HG02973 (cell line): ENCODE measurements around the gene TRIM3.
A peak's percentile ranks its signal among the peaks of the same experiment; 100 is the strongest.

Source experiments
- ATAC-seq: cut with Tn5 transposase; IDR thresholded peaks from one replicate; pipeline ENCODE4 v1.9.1; 2021; ENCODE audit warnings: moderate library complexity; ENCODE audit not compliant: unreplicated experiment

Gene TRIM3

DNA sequence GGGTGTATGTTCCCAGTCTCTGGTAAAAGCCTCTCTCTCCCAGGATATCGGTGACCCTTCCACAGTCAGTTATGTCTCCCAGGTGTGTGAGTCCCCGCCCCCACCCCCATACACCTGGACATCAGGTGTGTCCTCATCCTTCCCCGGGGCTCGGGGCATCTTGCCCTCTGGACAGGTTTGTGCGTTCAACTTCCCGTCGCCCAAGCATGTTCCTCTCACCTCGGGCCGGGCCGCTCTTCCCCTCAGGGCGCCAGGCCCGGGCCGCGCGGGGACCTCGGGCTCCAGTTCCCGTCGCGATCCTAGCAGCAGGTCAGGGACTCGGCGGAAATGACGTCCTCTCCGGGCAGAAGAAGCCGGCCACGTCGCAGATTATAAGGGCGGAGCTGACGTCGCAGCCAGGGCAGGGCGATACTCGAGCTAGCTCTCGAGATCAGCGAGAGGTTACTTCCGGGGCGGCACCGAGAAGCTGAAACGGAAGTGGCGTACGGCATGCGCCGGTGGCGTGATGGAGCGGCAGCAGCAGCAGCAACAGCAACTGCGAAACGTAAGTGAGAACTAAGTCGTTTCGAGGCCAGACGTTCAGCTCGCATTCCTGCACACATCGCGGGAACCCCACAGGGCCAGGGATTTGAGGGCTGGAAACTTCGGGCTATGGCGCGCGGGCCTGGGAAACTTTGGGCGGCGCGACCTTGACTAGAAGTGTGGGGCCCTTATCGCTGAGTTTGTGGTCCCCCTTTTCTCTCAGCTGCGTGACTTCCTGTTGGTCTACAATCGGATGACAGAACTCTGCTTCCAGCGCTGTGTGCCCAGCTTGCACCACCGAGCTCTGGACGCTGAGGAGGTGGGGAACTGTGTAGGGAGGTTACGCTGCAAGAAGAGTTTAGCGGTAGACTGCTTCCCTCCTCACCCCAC, 7.5 kb upstream of the TRIM3 start, which contains the start of the genes ARFIP2 and TIMM10B:
Gene ARFIP2 (minus strand): TSS at position 320 of the 912 bp plus-strand sequence. CDS start 910 bp downstream, outside the sequence.
Gene TIMM10B (plus strand): TSS at position 490 of the 912 bp plus-strand sequence. CDS start 16 bp downstream, at position 506.
- peak; percentile 98 for ATAC-seq

DNA sequence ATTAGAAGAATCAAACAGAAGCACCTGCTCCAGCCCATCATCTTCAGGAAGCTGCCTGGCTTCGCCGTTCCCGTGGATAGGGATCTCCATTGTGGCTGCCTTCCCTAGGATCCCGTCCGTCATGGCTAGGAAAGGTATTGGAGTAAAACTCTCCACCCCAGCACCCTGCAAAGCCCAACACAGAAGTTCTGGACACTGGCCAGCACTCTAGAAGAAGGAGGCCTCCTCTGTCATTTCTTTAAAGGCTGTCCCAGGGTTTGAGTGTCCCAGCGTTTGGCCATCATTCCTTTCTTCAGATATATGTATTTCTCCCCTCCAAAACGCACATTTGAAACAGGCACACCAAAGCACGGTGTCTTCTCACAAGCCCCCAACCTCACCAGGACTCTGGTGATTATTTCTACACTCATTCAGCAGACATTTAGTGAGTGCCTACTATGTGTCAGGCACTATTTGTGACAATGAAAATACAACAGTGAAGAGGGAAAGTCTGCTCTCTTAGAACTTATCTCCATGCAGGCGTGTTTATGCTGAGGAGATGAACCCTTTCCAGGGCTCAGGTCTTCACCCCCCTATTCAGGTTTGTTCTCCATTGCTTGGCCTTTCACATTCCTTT, 6.7 kb upstream of the TRIM3 start:
- ATAC-seq = no peak

DNA sequence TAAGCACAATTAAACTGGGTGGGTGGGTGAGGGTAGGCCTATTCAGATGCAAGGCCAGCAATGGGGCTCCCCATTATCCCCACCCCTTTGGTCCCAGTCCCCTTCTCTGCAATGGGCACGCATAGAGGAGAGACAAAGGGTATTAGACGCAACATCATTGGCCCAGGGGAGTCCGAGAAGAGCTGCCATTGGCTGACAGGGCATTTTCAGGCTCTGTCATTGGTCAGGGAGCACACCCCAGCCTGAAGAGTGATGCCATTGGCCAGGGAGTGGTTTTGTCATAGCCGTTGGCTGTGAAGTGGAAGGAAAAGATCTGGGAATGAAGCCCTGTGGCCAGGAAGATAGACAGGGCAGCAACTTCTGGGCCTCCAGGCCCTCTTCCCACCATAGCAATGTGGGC, 2.8 kb upstream of the TRIM3 start:
- no peak for ATAC-seq

DNA sequence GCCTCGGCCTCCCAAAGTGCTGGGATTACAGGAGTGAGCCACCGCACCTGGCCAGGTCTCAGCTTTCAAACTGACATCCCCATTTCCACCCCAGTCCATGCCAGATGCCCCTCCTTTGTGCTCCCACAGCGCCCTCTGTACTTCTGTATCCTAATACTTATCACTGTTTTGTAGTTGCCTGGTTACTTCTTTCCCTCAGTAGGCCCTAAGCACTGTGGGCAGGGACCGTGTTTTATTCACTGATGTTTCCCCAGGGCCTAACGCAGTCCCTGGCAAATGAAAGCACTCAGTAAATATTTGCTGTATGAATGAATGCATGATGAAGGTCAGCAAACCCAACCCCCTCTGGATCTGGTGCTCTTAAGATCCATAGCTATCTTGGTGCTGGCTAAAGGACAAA, 2.2 kb upstream of the TRIM3 start:
- ATAC-seq = no peak

DNA sequence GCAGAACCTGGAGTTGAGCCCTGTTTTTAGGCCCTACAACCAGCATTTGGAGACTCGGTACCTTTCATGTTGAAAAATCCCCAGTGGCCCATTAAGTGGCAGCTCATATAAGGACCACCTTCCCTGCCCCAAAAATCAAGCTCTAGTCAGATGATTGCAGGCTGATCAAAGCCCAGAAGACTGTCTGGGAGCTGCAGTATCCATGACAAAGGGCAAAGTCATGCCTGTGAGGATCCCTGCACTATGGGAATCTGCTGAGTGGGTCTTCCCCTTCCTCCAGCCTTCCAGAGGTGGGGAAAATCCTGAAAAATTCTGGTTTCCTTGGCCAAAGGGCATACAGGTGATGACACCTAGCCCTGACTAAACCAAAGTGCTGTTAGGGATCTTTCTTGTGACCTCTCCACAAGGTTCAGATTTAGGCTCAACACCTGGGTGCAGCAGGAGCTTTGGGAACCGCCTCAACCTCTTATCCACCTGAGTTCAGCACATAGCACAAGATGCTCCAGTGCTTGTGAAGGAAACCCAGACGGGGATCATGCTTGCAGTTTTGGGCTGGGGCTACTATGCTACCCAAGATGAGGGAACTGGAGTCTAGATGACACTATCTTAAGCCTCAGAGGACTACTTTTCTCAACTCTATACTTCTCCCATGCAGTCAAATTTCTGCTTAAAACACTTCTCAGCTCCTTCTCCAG, 1.2 kb upstream of the TRIM3 start:
- no peak for ATAC-seq

DNA sequence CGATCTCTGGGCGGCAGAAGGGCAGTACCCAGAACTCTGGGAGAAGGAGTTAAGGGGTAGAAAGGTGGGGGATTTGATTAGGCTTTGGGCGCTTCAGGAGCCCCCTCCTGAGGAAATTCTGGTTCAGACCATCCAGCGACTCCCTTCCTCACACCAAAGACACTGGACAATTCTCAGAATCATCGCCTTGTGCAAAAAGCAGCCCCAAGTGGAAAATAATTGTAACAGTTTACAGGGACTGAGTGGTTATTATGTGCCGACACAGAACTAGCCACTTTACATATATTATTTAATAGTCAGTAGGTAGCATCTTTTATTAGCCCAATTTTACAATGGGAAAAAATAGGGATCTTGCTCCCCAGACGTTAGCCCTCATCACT, 662 bp upstream of the TRIM3 start:
- ATAC-seq = no peak

DNA sequence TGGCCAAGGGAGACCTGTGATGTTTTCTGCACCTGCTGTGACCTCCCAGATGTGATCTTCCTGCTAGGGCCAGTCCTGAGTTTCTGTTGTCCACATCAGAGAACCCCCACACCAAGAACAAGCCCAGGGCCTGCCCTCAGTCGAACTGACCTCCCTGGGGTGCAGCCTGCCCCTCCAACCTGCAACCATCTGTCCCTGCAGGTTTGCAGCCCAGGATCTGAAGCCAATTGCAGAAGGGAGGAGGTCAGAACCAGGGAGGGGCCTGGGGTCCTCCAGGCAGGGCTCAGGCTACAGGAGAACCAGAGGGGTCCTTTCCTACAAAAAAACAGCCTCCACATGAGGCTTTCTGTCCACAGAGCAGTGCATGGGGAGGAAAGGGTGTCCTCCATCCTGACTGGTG, 807 bp downstream of the TRIM3 start:
- no peak for ATAC-seq

DNA sequence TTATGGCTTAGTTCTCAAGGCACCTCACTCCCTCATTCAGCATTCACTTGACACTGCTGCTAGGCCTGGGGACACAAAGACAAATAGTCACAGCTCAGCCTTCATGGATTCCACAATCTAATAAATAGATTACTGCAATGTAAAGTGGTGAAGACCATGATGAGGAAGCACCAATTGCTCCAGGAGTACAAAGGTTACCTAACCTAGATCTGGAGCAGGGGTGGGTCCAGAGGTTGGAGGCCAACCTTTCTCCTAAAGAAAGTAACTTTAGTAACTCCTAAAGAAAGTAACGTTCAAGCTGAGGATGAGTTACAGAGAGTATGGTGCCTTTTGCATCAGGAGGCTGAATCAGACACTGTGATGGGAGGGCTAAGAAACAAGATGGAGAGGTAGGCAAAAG, 4.1 kb downstream of the TRIM3 start:
- ATAC-seq = no peak

DNA sequence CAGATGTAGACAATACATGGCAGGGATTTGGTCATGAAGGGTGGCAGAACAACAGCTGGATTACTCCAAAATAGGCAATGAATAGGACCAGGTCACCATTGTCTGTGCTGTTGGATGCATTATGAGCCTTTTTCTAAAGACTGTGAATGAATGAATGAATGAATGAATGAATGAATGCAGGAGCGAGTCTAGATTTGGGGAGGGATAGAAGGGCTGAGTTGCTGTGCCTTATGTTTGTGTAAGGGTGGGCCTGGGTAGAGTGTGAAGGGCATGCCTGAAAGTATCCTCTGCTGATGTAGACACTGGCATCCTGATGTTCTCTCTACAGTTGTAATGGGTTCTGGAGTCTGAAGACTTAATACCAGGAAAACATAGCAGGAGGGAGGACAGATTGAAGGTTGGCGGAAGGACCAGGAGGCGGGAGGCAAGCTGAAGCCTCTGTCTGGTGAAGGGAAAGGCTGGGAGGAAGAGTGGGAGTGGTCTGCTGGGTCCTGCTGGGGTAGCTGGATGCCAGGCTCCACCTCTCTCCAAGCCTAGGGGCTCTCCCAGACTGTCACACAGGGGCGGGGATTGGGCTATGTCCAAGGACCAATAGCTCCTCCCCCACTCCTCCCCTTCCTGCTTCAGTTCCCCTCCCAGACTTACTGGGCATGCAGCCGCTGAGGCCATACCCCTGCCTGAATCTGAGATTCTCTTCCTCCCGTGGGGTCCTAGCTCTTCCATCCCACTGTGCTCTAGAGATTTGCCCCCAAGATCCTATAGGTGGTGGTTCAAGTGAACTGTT, 4.8 kb downstream of the TRIM3 start:
- peak; percentile 68 for ATAC-seq

DNA sequence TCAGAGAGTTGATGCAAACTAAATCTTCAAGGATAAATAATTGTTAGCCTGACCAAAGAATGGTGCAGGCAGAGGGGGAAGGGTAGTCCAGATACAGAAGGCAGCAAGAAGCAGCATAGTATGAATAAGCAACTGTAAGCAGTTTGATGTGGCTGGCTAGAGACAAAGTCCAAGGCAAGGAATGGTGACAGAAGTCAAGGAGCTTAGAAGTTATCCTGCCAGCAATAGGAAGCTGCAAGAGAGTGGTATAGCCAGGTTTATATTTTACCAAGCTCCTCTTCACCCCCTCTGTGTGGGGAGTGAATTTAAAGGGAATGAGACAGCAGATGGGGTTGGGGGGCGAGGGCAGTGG, 14.7 kb downstream of the TRIM3 start:
- ATAC-seq = no peak

DNA sequence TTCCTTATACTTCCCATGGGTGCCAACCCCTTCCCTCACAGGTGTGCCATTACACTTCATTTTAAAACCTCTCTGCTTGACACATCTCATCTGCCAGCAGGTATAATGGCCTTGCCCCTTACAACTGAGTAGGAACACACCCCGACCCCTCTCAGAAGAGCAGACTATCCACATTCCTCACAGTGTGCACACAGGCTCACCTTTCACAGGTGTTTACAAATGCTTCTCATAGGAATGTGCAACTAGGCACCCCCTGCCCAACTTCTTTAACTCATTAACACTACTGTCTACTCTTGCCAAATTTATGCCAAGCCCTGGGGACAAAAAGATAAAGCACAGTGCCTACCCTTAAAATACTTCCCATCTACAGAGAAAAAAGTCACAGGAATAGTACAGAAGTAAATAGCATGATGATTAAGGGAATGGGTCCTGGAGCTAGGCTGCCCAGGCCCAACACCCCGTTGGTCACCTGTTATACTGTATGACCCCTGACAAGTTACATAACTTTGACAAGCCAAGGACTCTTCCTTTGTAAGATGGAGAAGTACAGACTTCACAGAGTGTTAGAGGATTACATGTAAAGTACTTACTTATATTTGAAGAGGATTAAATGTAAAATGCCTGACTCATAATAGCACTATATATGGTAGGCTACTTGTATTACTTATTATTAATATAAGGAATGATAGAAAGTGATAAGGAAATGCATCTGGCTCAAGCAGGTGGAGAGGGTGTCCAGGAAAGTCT, 15.2 kb downstream of the TRIM3 start:
- no peak for ATAC-seq

DNA sequence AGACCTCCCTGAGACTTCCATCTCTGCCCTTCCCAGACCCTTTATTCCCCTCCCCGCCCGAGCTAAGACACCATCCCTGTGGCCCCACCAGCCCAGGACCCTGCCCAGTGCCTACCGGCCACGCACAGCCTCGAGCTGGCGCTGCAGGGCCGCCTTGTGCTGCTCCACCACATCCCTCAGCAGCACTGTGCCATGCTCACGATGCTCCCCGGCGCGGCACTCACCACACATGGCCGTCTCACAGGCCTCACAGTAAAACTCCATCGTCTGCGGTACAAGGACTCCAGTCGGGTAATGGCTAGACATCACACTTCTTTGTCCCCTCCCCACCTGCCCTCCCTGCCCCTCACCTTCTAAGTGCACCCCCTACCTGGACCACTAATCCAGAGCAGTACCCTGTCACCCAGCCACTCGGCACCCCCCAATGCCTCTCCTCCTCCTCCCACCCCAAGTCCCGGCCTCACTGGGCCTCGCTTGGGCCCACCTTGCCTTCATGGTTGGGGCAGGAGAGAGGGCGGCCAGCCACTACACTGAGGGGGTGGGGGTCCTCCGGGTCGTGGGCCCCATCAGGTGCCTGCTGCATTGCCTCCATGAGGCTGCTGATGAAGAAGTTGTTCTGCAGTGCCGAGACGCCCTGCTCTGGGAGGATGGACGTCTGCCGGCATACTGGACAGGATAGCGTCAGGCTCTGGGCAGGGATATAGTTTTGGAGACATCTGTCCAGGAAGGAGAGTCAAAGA, 16.0 kb downstream of the TRIM3 start:
- ATAC-seq = no peak

DNA sequence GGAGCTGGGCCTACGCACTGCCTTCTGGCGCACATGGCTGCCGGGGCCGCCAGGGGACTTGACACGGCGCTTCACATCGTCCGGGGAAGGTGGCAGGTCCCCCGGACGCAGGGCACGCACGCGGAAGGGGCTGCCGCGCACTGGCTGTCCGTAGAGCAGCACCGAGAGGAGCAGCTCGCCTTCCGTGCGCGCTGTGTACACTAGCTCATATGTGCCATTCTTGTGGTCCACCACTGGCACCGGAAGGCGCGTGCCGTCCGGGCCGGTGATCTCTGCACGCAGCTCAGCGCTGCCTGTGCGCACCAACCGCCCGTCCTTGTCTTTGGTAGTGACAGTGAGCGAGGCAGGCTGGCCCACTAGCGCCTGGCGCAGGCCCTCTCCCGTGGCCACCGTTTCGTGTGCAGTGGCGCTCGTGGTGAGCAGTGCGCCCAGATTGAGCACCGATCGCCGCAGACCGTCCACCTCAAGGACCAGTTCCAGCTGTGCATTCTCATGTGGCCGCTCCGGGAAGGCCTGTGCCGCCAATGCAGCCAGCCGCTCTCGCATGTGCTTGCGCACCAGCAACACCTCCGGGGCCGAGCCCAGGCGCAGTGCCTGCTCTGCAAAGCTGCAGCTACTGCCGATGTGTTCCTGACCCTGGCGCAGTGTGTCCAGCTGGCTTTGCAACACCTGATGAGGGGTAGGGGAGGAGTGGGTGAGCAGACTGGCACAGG, 17.2 kb downstream of the TRIM3 start:
- no peak for ATAC-seq

DNA sequence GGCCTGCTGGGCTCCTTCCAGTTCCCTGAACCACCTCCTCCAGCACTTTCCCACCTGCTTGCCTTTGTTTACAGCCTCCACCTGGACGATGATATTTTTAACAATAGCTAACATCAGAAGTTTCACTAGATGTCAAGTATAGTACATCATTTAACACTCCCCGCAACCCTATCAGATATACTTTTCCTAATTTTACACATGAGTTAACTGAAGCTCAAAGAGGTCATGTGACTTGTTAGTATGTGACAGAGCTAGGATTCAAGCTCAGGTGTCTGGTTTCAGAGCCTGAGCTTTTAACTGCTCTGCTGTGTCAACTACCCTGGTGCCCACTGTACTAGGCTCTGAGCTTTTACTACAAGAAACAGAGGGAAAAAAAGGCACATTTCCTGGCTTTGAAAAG, 18.7 kb downstream of the TRIM3 start:
- no peak for ATAC-seq

DNA sequence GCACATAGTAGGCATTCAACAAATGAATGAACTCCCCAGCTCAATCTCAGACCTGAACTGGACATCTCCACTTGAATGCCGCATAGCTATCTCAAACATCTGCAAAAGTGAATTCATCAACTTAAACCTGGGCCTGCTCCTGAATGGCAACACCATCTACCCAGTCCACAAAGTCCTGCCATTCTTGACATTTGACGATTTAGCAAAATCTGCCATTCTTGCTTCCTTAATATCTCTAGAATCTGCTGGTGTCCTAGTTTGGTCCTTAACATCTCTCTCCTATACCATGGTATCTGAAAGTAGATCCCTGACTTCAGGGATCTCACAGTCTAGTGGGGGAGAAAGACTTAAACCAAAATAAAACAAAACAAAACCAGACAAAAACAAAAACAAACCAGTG, 20.6 kb downstream of the TRIM3 start:
- ATAC-seq = no peak

DNA sequence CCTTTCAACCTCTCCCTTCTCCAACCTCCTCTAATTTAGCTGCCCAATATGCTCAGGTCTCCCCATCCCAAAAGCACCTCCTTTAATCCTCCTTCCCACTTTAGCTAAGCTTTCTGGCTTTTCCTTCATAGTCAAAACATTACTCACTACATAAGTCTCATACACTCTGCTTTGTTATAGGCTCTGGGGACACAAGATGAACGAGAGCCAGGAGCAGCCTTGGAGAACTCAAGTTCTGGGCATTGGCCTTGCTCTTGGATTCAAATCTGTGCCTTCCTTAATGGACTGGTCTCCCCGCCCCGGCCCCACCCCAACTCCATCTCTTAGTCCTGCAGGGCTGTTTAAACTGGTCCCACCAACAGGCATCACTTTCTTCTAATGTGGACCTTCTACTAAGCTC, 21.5 kb downstream of the TRIM3 start:
- no peak for ATAC-seq

DNA sequence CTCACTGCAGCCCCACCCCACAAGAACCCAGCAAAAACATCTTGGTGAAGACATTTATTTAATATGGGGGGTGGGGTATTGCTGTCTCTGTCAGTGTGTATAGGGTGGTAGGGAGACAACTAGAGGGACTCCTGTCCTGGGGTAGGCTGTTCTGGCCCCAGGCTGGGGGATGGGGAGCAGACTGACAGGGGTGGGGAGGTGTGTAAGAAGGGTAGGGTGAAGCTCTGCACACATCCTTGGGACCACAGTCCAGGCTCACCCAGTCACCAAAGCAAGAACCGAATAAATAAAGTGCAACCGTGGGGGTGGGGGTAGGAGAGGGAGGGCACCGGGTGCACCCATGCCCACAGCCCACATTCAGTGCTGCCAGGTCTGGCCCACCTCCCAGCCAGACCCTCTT, 25.2 kb downstream of the TRIM3 start:
- no peak for ATAC-seq

DNA sequence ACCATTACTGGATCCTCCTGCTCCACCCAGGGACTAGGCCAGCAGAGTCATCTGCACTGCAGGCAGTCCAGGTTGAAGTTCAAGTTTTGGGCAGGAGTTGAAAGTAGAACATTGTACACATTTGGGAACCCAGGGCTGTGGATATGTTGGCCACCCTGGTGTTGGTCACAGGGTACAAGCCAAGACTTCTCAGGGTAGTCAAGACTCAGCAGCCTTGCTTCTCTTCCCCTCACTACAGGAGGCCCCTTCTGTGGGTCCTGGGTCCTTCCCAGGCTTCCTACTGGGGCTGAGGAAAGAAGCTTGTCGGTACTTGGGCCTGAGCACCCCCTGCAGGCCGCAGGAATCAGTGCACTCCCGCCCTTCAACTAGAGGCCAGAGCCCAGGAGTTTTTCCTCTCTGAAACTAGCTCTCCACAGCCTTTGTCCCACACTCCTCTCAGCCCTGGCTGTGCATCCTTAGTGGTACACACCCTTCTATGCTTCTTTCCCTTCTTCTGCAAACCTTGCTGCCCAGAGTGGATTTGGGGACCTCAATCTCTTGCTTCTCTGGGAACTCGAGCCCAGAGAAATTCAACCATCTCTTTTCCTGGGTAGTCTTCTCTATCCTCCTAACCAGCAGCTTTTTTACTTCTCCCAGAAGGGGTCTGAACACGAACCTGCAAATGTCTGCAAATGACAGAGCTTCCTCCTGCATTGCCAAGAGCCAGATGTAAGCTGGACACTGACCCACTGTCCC, 30.3 kb downstream of the TRIM3 start:
- peak; percentile 68 for ATAC-seq
